Fibroblast of the aortic adventitia (primary cell): ENCODE results near the gene MYL4. TPM values are rescaled to one million over a fixed set of nuclear protein-coding genes. Genes with fewer than 3 reads are reported as not detected.
A peak's percentile ranks its signal among the peaks of the same experiment; 100 is the strongest.

Source experiments
- DNase-seq: peaks from one replicate; pipeline ENCODE4 v3.0.0-alpha.2; 2010; ENCODE audit warnings: low read depth
- H3K4me3 ChIP-seq: 2 replicates; pipeline ENCODE4 v1.5.1; 2011; ENCODE audit warnings: low read depth, mild to moderate bottlenecking, control low read depth, low read length, moderate library complexity
- CTCF ChIP-seq: IDR thresholded peaks from 2 replicates; pipeline ENCODE4 v1.5.1; 2011; ENCODE audit warnings: mild to moderate bottlenecking, low read length, control low read depth, inconsistent platforms; ENCODE audit not compliant: insufficient read depth
- total RNA-seq: library from RNA; depleted of rRNA; stranded (reverse); fragments of >200 nt; gene quantifications from 2 replicates; pipeline ENCODE4 v1.2.3, GENCODE V29; 2012; ENCODE audit warnings: low replicate concordance

Gene MYL4
- total RNA-seq, 1 donor, result not detected

DNA sequence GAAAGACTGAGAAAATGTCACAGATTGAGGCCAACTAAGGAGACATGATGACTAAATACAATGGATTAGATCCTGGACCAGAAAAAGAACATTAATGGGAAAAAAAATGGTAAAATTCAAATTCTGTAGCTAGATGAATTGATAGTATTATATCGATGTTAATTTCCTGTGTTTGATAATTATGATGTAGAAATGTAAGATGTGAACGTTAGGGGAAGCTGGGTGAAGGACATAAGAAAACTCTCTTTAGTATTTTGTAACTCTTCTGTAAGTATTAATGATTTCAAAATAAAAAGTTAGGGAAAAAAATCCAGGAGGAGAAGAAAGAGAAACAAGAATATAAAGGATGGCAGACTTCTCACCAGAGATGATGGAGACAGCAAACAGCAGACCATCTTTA lies 41.7 kb downstream of the MYL4 start:
- no peak for DNase-seq
- no peak overlapping the region for H3K4me3 ChIP-seq
- TF ChIP-seq CTCF, result no peak

DNA sequence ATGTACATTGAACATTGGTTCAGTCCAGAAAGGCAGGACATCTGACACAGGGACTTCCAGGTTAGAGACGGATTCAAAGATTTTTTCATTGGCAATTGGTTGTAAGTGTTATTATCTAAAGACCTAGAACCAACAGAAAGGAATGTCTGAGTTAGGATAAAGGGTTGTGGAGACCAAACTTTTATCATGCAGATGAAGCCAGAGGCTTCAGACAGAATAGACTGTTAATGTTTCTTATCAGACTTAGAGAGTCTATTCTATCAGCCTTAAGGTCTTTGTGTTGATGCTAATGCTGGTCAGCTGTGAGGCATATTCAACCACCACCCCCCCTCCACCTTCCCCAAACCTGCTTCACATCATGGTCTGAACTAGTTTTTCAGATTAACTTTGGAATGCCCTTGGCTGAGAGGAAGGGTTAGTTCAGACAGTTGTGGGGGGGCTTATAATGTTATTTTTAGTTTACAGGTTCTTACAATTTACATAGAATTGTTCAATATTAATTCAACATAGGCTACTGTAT lies 42.3 kb downstream of the MYL4 start:
- no peak overlapping the region for H3K4me3 ChIP-seq
- no peak for TF ChIP-seq CTCF
- DNase-seq, result no peak

- no peak for TF ChIP-seq CTCF
- H3K4me3 ChIP-seq, result no peak overlapping the region
- no peak for DNase-seq
Observed at GRCh38 chr17:47252209-47252608, 43.1 kb downstream of the MYL4 start.

DNA sequence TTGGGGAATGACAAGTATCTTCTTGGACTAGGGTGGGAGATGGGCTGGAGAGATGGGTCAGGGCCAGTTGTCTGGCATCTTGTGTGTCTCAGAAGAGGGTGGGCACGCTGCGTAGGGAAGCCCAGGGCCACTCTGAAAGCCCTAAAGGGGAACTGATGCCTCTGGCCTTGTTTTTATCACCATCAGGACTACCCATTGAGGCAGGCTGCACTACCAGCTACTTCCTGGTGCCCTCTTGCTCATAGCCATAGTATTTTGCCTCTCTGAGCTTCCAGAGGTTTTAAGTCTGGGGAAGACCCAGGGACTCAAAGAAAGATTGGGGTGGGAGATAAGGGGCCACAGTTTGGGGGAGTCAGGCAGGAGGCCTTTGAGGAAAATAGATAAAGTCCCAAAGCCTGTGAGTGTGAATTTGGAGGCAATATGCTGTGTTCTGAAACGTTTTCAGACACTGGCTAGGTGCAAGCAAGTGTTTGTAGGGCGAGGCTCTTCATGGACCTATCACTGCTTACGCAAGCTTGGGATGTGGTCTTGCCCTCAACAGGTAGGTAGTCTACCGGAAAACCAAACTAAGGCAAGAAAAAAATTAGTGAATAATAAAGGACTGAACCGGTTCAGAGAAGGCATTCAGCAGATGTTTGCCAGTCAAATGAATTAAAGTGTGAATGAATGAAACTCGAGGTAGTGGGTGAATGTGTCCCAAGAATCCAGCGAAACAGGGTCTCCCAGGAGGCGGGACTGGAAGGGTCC lies 43.8 kb downstream of the MYL4 start:
- peak overlapping the region; percentile 77 for H3K4me3 ChIP-seq
- DNase-seq, result no peak
- TF ChIP-seq CTCF, result no peak

- peak; percentile 71 for DNase-seq
- peak within 1 kb of the TSS; percentile 77 for H3K4me3 ChIP-seq
- TF ChIP-seq CTCF, result peak; percentile 47
Observed at GRCh38 chr17:47253541-47254402, 44.6 kb downstream of the MYL4 start, which contains the start of gene ITGB3. ITGB3 (plus strand) TSS chr17:47253827; CDS start chr17:47253862, 35 bp downstream.

DNA sequence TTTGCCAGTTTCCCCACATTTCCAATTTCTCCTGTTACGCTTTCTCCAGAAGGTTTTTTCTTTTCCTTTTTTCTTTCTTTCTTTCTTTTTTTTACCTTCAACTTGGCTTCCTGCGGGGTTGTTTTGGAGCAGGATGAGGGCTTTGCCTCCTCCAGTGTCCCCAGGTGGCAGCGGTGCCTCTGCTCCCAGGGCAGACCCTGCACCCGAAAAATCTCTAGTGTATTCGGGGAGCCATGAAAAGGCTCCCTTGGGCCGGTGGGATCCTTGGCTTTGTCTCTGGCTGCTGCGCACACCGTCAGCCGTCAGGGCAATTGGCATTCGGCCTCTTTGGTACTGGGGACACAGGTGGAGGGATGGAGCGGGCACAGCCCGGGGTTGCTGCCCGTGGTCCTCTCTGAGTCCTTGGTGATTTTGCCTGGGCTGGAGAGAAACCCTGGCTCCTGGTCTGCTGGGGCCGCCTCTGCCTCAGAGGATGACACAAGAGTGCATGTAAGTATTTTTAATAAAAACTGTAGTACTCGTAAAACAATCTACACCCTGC lies 45.3 kb downstream of the MYL4 start:
- no peak for DNase-seq
- TF ChIP-seq CTCF, result no peak
- peak overlapping the region; percentile 77 for H3K4me3 ChIP-seq
